ENCODE data around the gene IL1RAP. TPM values are rescaled to one million over a fixed set of nuclear protein-coding genes. Genes with fewer than 3 reads are reported as not detected.
"Not testable (repeated sequence)": the region's sequence is repeated elsewhere in the genome, so short reads cannot be mapped to it uniquely, and the experiment has no call there.

Gene IL1RAP
- total and polyA plus RNA-seq, 12 donors, result 2.1 to 11.9 (median 7.6) TPM

DNA sequence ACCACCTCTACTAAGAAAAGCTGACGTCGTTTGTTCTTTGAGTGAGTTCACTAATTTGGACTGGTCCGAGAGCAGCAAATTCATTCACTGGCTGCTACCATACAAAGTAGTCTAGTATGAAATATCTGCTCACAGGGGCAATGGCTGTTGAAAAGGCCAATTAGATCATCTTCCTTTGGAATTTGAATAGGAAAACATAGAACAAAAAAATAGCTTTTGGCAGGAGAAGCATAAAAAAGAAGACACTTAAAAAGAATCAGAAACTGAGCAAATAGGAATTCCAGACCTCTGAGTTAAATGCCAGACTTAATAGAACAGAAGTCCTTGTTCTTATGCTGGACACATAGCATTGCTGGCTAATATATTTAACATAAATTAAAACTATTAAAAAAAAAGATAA, 159.3 kb downstream of the IL1RAP start:
- TF ChIP-seq, protein P1, sequence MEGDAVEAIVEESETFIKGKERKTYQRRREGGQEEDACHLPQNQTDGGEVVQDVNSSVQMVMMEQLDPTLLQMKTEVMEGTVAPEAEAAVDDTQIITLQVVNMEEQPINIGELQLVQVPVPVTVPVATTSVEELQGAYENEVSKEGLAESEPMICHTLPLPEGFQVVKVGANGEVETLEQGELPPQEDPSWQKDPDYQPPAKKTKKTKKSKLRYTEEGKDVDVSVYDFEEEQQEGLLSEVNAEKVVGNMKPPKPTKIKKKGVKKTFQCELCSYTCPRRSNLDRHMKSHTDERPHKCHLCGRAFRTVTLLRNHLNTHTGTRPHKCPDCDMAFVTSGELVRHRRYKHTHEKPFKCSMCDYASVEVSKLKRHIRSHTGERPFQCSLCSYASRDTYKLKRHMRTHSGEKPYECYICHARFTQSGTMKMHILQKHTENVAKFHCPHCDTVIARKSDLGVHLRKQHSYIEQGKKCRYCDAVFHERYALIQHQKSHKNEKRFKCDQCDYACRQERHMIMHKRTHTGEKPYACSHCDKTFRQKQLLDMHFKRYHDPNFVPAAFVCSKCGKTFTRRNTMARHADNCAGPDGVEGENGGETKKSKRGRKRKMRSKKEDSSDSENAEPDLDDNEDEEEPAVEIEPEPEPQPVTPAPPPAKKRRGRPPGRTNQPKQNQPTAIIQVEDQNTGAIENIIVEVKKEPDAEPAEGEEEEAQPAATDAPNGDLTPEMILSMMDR (IDR thresholded peaks at IDR 0.05), result no peak
- intact Hi-C loops (cut with DNase I), result no loop called here
- no peak for DNase-seq
- Histone ChIP-seq H3K4me1 (no peaks in the 10 kb centered on the region), H3K36me3 (no peaks in the 10 kb centered on the region), H3K27ac (no peak overlapping the region), H3K9me3 (peaks cover 0 to 5% (median 0%) of the 10 kb centered on the region in 11 donors), H3K27me3 (no peaks in the 10 kb centered on the region), H3K4me3 (no peak overlapping the region)
- ATAC-seq, result no peak
- 65 to 66% methylated on average over 3 of the region's 3 CpGs for WGBS, 2 donors

DNA sequence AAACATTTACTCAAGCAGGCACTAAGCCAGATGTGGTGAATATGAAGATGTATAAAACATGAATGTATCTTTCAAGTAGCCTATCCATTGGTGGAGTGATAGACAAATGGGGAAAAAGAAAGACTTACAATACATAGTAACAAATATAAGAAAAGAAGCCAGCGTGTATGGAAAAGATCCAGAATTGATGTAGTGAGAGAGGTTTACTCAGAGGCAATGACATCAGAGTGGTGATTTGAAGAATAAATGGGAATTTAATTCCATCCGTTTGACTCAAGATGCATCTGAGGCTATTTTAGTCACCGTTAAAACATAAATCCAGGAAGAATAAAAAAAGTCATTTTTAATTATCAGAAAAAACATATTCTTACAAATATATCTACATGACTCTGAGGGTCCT, 162.6 kb downstream of the IL1RAP start:
- Histone ChIP-seq H3K4me1 (no peaks in the 10 kb centered on the region), H3K9me3 (peaks cover 0 to 5% (median 0%) of the 10 kb centered on the region in 11 donors), H3K27me3 (no peaks in the 10 kb centered on the region), H3K27ac (no peak overlapping the region), H3K36me3 (no peaks in the 10 kb centered on the region), H3K4me3 (no peak overlapping the region)
- 74 to 83% methylated on average over 3 of the region's 3 CpGs for WGBS, 2 donors
- TF ChIP-seq, protein P1 (IDR thresholded peaks at IDR 0.05), result no peak
- DNase-seq (no peak), ATAC-seq (no peak)
- intact Hi-C loops (cut with DNase I), result no loop called here

DNA sequence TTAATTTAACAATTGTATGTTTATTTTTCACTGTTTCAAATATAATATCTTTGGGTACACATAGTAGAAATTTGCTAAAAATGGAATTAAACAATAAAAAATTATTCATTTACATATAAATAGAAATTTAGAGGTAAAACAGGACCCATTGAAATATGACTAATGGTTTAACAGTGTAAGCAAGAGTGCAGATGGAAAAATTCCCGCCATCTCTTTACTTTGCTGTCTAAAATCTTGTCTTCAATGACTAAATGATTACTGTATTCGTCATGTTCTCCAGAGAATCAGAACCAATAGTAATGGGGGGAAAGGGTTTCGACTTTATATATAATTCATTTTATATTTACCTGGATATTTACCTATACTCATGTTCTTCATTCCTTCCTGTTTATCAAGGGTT, 163.1 kb downstream of the IL1RAP start:
- 89% methylated on average over 3 of the region's 3 CpGs for WGBS, 2 donors
- Histone ChIP-seq H3K4me3 (no peak overlapping the region), H3K9me3 (peaks cover 0 to 5% (median 0%) of the 10 kb centered on the region in 11 donors), H3K4me1 (no peaks in the 10 kb centered on the region), H3K27ac (no peak overlapping the region), H3K27me3 (no peaks in the 10 kb centered on the region), H3K36me3 (no peaks in the 10 kb centered on the region)
- intact Hi-C loops (cut with DNase I), result no loop called here
- TF ChIP-seq, protein P1 (IDR thresholded peaks at IDR 0.05), result no peak
- DNase-seq, result no peak
- no peak for ATAC-seq

DNA sequence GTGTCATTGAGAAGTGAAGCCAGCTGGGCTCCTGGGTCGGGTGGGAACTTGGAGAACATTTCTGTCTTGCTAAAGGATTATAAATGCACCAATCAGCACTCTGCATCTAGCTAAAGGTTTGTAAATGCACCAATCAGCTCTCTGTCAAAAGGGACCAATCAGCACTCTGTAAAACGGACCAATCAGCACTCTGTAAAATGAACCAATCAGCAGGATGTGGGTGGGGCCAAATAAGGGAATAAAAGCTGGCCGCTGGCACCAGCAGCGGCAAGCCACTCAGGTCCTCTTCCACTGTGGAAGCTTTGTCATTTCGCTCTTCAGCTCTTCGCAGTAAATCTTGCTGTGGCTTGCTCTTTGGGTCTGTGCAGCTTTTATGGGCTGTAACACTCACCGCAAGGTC, 164.0 kb downstream of the IL1RAP start:
- WGBS, 2 donors, result 89% methylated on average over 7 of the region's 7 CpGs
- intact Hi-C loops (cut with DNase I); H3K9me3 ChIP-seq; H3K36me3 ChIP-seq; H3K27me3 ChIP-seq; ATAC-seq; H3K4me1 ChIP-seq; DNase-seq; H3K4me3 ChIP-seq; H3K27ac ChIP-seq: not testable (repeated sequence)

DNA sequence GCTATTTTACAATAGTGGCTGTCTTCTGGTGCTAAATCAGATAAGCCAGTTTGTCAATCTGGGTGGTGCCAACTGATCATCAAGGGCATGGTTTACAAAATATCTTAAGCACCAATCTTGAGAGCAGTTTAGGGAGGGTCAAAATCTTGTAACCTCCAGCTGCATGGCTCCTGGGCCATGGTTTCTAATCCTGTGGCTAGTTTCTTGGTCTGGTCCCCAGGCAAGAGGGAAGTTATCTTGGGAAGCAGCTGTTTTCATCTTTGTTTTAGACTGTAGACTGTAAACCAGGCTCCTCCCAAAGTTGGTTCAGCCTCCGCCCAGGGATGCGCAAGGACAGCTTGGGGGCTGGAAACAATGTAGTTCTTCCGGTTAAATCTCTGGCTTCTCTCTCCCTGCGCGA, 166.8 kb downstream of the IL1RAP start:
- H3K9me3 ChIP-seq, result peaks cover 0 to 5% (median 0%) of the 10 kb centered on the region in 11 donors
- TF ChIP-seq, protein P1 (IDR thresholded peaks at IDR 0.05), result no peak
- WGBS, 2 donors, result 93 to 95% methylated on average over 5 of the region's 5 CpGs
- no peaks in the 10 kb centered on the region for H3K4me1 ChIP-seq
- no peaks in the 10 kb centered on the region for H3K36me3 ChIP-seq
- no peaks in the 10 kb centered on the region for H3K27me3 ChIP-seq
- intact Hi-C loops (cut with DNase I), result no loop called here
- no peak overlapping the region for H3K27ac ChIP-seq
- H3K4me3 ChIP-seq, result no peak overlapping the region
- ATAC-seq (no peak), DNase-seq (no peak)

Measured in heart right ventricle (tissue), 16 donors.